Measurements from ENCODE around the gene HLA-DPA1.

DNA sequence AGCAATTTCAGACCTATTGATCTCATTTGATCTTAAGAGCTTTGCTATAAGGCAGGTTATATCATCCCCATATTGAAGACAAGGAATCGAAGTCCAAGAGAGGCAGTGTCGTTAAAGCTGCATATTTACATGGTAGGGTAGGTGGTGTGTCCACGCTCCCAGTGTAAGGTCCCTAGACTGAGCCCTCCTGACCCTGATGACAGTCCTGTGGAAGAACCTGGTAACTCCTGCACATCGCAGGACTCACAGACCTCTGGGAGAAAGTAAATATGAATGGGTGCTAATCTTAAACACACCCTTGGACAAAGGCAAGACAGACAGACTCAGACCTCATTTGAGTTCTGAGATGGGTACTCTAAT lies 1.7 kb upstream of the HLA-DPA1 start:
- TF ChIP-seq, protein P1, sequence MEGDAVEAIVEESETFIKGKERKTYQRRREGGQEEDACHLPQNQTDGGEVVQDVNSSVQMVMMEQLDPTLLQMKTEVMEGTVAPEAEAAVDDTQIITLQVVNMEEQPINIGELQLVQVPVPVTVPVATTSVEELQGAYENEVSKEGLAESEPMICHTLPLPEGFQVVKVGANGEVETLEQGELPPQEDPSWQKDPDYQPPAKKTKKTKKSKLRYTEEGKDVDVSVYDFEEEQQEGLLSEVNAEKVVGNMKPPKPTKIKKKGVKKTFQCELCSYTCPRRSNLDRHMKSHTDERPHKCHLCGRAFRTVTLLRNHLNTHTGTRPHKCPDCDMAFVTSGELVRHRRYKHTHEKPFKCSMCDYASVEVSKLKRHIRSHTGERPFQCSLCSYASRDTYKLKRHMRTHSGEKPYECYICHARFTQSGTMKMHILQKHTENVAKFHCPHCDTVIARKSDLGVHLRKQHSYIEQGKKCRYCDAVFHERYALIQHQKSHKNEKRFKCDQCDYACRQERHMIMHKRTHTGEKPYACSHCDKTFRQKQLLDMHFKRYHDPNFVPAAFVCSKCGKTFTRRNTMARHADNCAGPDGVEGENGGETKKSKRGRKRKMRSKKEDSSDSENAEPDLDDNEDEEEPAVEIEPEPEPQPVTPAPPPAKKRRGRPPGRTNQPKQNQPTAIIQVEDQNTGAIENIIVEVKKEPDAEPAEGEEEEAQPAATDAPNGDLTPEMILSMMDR (conservative IDR thresholded peaks at IDR 0.05; ENCODE audit: low read depth, low read length), result no peak
- no peak for TF ChIP-seq EZH2 (IDR thresholded peaks at IDR 0.05; ENCODE audit: borderline replicate concordance, low read depth, low read length, poor library complexity, severe bottlenecking)

All from A673 (cell line).